ENCODE measurements around the gene TEX44.
A peak's percentile ranks its signal among the peaks of the same experiment; 100 is the strongest.

Gene TEX44

GRCh38 chr2:231611273-231612108 lies 18.8 kb downstream of the TEX44 start:
- DNase-seq: peak; percentile 80

GRCh38 chr2:231612109-231612455 lies 19.4 kb downstream of the TEX44 start:
- DNase-seq: no peak

GRCh38 chr2:231612456-231613330 lies 20.0 kb downstream of the TEX44 start:
- peak; percentile 98 for DNase-seq

GRCh38 chr2:231613331-231613662 lies 20.6 kb downstream of the TEX44 start:
- no peak for DNase-seq

- peak; percentile 87 for DNase-seq
Measured at GRCh38 chr2:231613663-231614558, 21.2 kb downstream of the TEX44 start.

GRCh38 chr2:231614559-231615057 lies 21.9 kb downstream of the TEX44 start:
- no peak for DNase-seq

- no peak for DNase-seq
Measured at GRCh38 chr2:231615058-231615671, 22.5 kb downstream of the TEX44 start.

GRCh38 chr2:231616296-231616695 lies 23.6 kb downstream of the TEX44 start:
- DNase-seq: no peak

GRCh38 chr2:231617059-231617926 lies 24.6 kb downstream of the TEX44 start:
- DNase-seq: no peak

GRCh38 chr2:231621051-231621879 lies 28.6 kb downstream of the TEX44 start:
- DNase-seq: peak; percentile 81

GRCh38 chr2:231622963-231623362 lies 30.3 kb downstream of the TEX44 start:
- DNase-seq: no peak

- no peak for DNase-seq
Measured at GRCh38 chr2:231626449-231626848, 33.8 kb downstream of the TEX44 start.

- DNase-seq: no peak
Measured at GRCh38 chr2:231627384-231628120, 34.9 kb downstream of the TEX44 start.

- DNase-seq: no peak
Measured at GRCh38 chr2:231632559-231633142, 40.0 kb downstream of the TEX44 start.

GRCh38 chr2:231633241-231633976 lies 40.7 kb downstream of the TEX44 start:
- DNase-seq: no peak

- DNase-seq: no peak
Measured at GRCh38 chr2:231634412-231634811, 41.7 kb downstream of the TEX44 start.

GRCh38 chr2:231634951-231635875 lies 42.5 kb downstream of the TEX44 start:
- no peak for DNase-seq

All from suppressor macrophage treated with lipopolysaccharide for 4 hours (primary cell).